ENCODE data around the gene DDI1. TPM values are rescaled to one million over a fixed set of nuclear protein-coding genes. Genes with fewer than 3 reads are reported as not detected.

The DDI1 gene
- total RNA-seq, 2 experiments from 2014 or later: not detected

DNA sequence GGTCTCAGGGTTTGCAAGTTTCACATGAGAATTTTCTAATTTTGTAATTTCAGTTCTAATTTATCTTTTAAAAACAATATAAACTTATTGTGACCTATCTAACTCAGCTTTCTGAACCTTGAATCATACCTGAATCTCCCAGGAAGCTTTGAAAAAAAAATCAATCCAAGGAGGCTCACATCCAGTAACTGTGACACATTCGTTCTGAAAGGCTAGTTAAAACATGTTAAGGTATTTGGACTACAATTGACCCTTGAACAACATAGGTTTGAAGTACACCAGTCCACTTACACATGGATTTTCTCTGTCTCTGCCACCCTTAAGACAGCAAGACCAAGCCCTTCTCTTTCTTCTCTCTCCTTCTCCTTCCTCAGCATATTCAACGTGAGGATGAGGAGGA is 40.0 kb downstream of the DDI1 start:
- Mint-ChIP-seq H3K4me3 (no peak overlapping the region), H3K4me1 (no peaks in the 10 kb centered on the region), H3K36me3 (no peaks in the 10 kb centered on the region), H3K27ac (no peak overlapping the region), H3K9me3 (no peaks in the 10 kb centered on the region), H3K27me3 (no peaks in the 10 kb centered on the region)
- DNase-seq (no peak), ATAC-seq (ENCODE audit: low read depth) (no peak)
- POLR2A ChIA-PET: no interaction called here

DNA sequence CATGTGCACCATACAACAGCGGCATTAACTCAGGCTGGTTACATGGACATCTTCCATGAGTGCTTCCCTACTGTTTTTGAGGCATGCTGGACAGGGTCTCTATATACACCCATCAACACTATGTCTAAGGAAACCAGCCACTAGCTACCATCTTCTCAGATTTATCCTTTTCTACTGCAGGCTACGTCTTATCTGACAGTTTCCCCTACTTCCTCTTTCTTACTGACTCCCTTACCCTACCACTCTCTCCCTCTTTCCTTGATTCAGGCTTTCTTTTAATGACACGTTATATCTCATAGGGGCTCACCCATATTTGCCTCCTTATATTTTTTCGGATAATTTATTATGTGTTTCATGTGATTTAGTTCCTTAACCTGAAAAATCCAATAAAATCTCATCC is 41.8 kb downstream of the DDI1 start:
- H3K36me3 Mint-ChIP-seq: no peaks in the 10 kb centered on the region
- no peaks in the 10 kb centered on the region for H3K9me3 Mint-ChIP-seq
- ATAC-seq (ENCODE audit: low read depth): no peak
- H3K4me1 Mint-ChIP-seq: no peaks in the 10 kb centered on the region
- no peak for DNase-seq
- H3K27ac Mint-ChIP-seq: no peak overlapping the region
- H3K4me3 Mint-ChIP-seq: no peak overlapping the region
- POLR2A ChIA-PET: no interaction called here
- H3K27me3 Mint-ChIP-seq: no peaks in the 10 kb centered on the region

- Mint-ChIP-seq H3K27me3 (no peaks in the 10 kb centered on the region), H3K27ac (no peak overlapping the region), H3K9me3 (no peaks in the 10 kb centered on the region), H3K4me3 (no peak overlapping the region), H3K36me3 (no peaks in the 10 kb centered on the region), H3K4me1 (no peaks in the 10 kb centered on the region)
- no peak for DNase-seq
- POLR2A ChIA-PET: no interaction called here
- no peak for ATAC-seq (ENCODE audit: low read depth)
These were observed 42.6 kb downstream of the DDI1 start for GRCh38 chr11:104078995-104079394.

DNA sequence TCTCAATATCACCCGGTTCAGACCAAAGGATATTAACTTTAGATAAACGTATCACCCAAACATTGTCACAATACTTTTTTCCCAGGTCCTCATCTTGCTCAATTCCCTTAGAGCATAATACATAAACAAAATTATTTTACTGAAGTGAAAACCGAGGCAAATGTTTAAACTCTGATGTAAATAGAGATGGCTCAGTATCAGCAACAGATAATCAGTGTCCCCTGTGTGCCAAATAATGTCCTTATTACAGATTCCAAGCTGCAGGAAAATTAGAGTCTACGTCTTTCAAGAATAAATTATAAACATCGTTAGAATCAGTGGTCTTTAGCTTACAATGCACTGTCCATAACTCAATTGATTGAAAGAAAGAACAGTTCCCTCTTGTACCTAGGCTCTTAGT is 50.2 kb downstream of the DDI1 start:
- Mint-ChIP-seq H3K4me3 (no peak overlapping the region), H3K27me3 (no peaks in the 10 kb centered on the region), H3K27ac (no peak overlapping the region), H3K9me3 (no peaks in the 10 kb centered on the region), H3K36me3 (no peaks in the 10 kb centered on the region), H3K4me1 (no peaks in the 10 kb centered on the region)
- POLR2A ChIA-PET: no interaction called here
- DNase-seq (no peak), ATAC-seq (ENCODE audit: low read depth) (no peak)

Other genes with a start within 250 kb of the DDI1 start
- 1 to 10 TPM in 1 of 2 experiments, under 1 TPM in 1; 0.39 to 1.3 TPM for gene PDGFD, start 127.5 kb downstream of the DDI1 start, total RNA-seq

Measured in activated naive CD8-positive, alpha-beta T cell treated with anti-CD3 and anti-CD28 coated beads, Interleukin-2, amount 10 ng/mL, durations not matched to agents 7 days and 5 days (primary cell).